PC-3 (cell line): ENCODE measurements around the gene MSI2. TPM values are rescaled to one million over a fixed set of nuclear protein-coding genes. Genes with fewer than 3 reads are reported as not detected.

Source experiments
- ATAC-seq: fragments of 200-7000 bp; cut with Tn5 transposase; 2 replicates; pipeline ENCODE4 v1.9.1; 2020; ENCODE audit warnings: mild to moderate bottlenecking, moderate library complexity
- BruUV-seq: library from RNA; stranded (reverse); fragments of 400-500 nt; replicated peaks from 2 replicates; lab custom pipeline; 2021; lab: Mats Ljungman, UMichigan
- CTCF ChIA-PET: fragments of 300-600 bp; sonication (Branson Sonifier 250); formaldehyde crosslinking; loops from one replicate; lab custom pipeline; 2022; ENCODE audit warnings: antibody characterized with exemption; lab: Charles Lee
- POLR2A ChIA-PET: fragments of 300-600 bp; sonication (Branson Sonifier 250); formaldehyde crosslinking; loops from one replicate; lab custom pipeline; 2022; ENCODE audit warnings: antibody characterized with exemption; ENCODE audit not compliant: unreplicated experiment; lab: Charles Lee
- DNase-seq: peaks from one replicate; pipeline ENCODE4 v3.0.0-alpha.2; 2015
- H2AFZ ChIP-seq: fragments of 300-600 bp; sonication (generic); 2 replicates; pipeline ENCODE4 v1.6.0; 2016; ENCODE audit warnings: antibody characterized with exemption, low read length
- H3F3A ChIP-seq: fragments of 300-600 bp; sonication (generic); one replicate; pipeline ENCODE4 v1.6.0; 2017; ENCODE audit warnings: antibody characterized with exemption, low read length, control low read depth, mild to moderate bottlenecking; ENCODE audit not compliant: unreplicated experiment
- H3K27ac ChIP-seq: fragments of 300-600 bp; sonication (generic); 2 replicates; pipeline ENCODE4 v1.5.1; 2016; ENCODE audit warnings: mild to moderate bottlenecking, low read length
- H3K27me3 ChIP-seq: fragments of 300-600 bp; sonication (generic); 2 replicates; pipeline ENCODE4 v1.6.1; 2016; ENCODE audit warnings: low read length, mixed read lengths
- H3K36me3 ChIP-seq: fragments of 300-600 bp; sonication (generic); 2 replicates; pipeline ENCODE4 v1.6.1; 2016; ENCODE audit warnings: low read depth, mixed run types, low read length, mixed read lengths
- H3K4me1 ChIP-seq: fragments of 300-600 bp; sonication (generic); 2 replicates; pipeline ENCODE4 v1.5.1; 2016; ENCODE audit warnings: low read length; ENCODE audit not compliant: insufficient read depth
- H3K4me2 ChIP-seq: fragments of 300-600 bp; sonication (generic); 2 replicates; pipeline ENCODE4 v1.6.0; 2016; ENCODE audit warnings: low read length
- H3K4me3 ChIP-seq: fragments of 300-600 bp; sonication (generic); 2 replicates; pipeline ENCODE4 v1.5.1; 2016; ENCODE audit warnings: mild to moderate bottlenecking, low read length, mixed read lengths
- H3K79me2 ChIP-seq: fragments of 300-600 bp; sonication (generic); 2 replicates; pipeline ENCODE4 v1.6.1; 2017; ENCODE audit warnings: low read length, mixed read lengths
- H3K9ac ChIP-seq: fragments of 300-600 bp; sonication (generic); 2 replicates; pipeline ENCODE4 v1.6.0; 2016; ENCODE audit warnings: mild to moderate bottlenecking, low read length
- H3K9me2 ChIP-seq: fragments of 300-600 bp; sonication (generic); replicated peaks from 2 replicates; pipeline ENCODE4 v1.6.1; 2016; ENCODE audit warnings: mixed run types, low read length, mixed read lengths
- H3K9me3 ChIP-seq: fragments of 300-600 bp; sonication (generic); 2 replicates; pipeline ENCODE4 v1.6.1; 2016; ENCODE audit warnings: low read length, mixed read lengths
- H4K20me1 ChIP-seq: fragments of 300-600 bp; sonication (generic); 2 replicates; pipeline ENCODE4 v1.6.1; 2016; ENCODE audit warnings: low read length, mixed read lengths
- EZH2 ChIP-seq: fragments of 300-600 bp; sonication (generic); IDR thresholded peaks from one replicate; pipeline ENCODE4 v1.6.1; 2017; ENCODE audit warnings: antibody characterized with exemption, mild to moderate bottlenecking, low read length; ENCODE audit not compliant: unreplicated experiment
- EZH2phosphoT487 ChIP-seq: fragments of 300-600 bp; sonication (generic); IDR thresholded peaks from 2 replicates; pipeline ENCODE4 v1.6.1; 2018; ENCODE audit warnings: mild to moderate bottlenecking, antibody characterized with exemption, low read length, borderline replicate concordance
- intact Hi-C: fragments of 100-400 bp; cut with micrococcal nuclease; formaldehyde crosslinking; loops from 2 replicates; pipeline ENCODE4 v1.9.0; 2023
- total RNA-seq: library from RNA; depleted of rRNA; stranded (reverse); fragments of >200 nt; gene quantifications from 2 replicates; pipeline ENCODE4 v1.2.3, GENCODE V29; 2014
- TF ChIP-seq, protein P1 (sequence below): fragments of 300-600 bp; sonication (generic); conservative IDR thresholded peaks from 2 replicates; pipeline ENCODE4 v1.5.1; 2017; ENCODE audit warnings: antibody characterized with exemption, low read depth, mild to moderate bottlenecking, low read length

The MSI2 gene
- total RNA-seq, 1 experiment from 2014 or later = 54.7 TPM

DNA sequence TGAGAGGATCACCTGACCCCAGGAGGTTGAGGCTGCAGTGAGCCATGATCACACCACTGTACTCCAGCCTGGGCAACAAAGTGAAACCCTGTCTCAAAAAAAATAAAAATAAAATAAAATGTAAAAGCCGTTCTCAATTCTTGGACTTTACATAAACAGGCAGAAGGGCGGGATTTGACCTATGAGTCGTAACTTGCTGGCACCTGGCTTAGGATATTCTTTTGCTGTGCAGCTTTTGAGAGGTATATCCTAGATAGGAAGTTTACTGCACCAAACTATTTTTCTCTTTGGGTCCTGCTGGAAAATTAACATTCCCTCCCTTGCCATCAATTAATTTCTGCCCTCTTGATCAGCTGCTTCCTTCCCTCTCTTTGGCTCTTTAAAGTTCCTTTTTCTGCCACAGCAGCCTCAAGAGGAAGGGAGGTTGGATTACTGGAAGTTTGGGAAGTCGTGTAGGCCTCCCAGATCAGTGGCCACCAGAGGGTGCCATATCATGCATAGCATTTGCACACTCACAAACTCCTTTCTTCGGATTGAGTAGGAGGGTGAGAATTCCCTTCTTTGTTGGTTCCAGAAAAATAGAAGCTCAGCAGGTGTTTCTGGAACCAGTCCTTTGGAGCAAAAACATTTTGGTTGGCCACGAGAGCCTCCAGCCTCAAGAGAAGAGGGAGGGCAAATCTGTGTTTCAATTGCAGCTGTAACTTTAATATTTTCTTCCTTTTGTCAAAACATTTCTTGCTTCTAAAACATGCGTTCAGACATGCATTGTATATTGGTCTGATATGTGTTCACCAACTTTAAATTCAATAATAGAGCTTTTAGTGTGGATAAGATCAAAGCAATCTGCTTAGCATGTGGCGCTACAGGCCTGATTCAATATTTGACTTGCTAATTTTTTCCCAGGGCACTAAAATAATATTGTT lies 341.5 kb downstream of the MSI2 start:
- Histone ChIP-seq H4K20me1 (no peaks in the 10 kb centered on the region), H3K4me1 (peaks cover 6% of the 10 kb centered on the region), H3K4me3 (no peak overlapping the region), H3K9ac (no peak overlapping the region), H2AFZ (no peak overlapping the region; the same call in 1 of the 2 replicates), H3K79me2 (no peaks in the 10 kb centered on the region), H3K9me3 (no peaks in the 10 kb centered on the region), H3K36me3 (no peaks in the 10 kb centered on the region), H3F3A (no peaks in the 10 kb centered on the region), H3K27me3 (no peaks in the 10 kb centered on the region), H3K9me2 (no peaks in the 10 kb centered on the region), H3K27ac (peak overlapping the region; percentile 38; the same call in 1 of the 2 replicates), H3K4me2 (peak overlapping the region; percentile 35; the same call in 1 of the 2 replicates)
- TSS peak; percentile 17 for BruUV-seq
- DNase-seq (peak; percentile 85), ATAC-seq (peak; percentile 90)
- intact Hi-C loops = loop anchor here (1.0 to 2.0 kb wide), 6 partner anchors 65 to 467 kb away; no protein-coding TSS in a partner anchor
- POLR2A ChIA-PET = interaction anchor here (0.6 kb wide), 1 partner anchor 1825 kb away, joined by 9 read pairs; no protein-coding TSS in a partner anchor
- TF ChIP-seq EZH2 = no peak
- TF ChIP-seq, protein P1, sequence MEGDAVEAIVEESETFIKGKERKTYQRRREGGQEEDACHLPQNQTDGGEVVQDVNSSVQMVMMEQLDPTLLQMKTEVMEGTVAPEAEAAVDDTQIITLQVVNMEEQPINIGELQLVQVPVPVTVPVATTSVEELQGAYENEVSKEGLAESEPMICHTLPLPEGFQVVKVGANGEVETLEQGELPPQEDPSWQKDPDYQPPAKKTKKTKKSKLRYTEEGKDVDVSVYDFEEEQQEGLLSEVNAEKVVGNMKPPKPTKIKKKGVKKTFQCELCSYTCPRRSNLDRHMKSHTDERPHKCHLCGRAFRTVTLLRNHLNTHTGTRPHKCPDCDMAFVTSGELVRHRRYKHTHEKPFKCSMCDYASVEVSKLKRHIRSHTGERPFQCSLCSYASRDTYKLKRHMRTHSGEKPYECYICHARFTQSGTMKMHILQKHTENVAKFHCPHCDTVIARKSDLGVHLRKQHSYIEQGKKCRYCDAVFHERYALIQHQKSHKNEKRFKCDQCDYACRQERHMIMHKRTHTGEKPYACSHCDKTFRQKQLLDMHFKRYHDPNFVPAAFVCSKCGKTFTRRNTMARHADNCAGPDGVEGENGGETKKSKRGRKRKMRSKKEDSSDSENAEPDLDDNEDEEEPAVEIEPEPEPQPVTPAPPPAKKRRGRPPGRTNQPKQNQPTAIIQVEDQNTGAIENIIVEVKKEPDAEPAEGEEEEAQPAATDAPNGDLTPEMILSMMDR = peak; percentile 98
- CTCF ChIA-PET = interaction anchor here (0.6 to 1.9 kb wide), 12 partner anchors 8 to 355 kb away, joined by 3 to 33 read pairs (median 4); no protein-coding TSS in a partner anchor

DNA sequence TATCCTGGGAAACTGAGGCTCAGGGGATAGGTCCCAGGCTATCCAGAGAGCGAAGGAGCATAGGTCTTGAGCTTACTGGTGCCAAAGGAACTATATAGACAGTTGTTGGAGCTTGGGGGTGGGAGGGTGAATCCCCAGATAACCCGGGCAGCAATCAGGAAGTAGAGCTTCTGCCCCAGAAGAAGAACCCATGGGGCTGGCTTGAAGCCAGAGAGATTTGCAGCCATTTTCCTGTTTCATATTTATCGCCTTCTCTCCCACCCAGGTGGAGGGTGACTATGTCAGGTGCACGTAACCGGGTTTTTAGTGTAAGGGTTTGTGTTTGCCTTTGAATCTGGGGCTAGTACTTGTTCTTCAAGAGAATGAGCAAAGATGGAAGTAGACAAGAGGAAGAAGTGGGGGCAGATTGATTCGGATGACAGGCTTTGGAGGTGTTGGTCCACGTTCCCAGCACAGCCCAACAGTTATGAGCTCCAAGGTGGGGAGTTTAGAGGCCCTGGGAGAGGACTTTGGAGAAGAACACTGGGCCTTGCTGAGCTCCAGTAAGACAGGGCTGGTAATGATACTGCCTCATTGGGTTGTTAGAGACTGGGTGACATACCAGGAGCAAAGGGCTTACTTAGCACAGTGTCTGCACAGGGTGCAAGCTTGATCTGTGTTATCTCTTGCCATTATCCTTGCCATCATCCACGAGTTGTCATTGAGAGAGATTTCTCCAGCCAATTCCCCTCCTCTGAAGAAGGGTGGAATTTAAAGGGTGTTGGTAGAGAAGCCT lies 343.1 kb downstream of the MSI2 start:
- peaks cover 11% of the 10 kb centered on the region for H3K4me1 ChIP-seq
- H3K9ac ChIP-seq = no peak overlapping the region
- H3K4me2 ChIP-seq = no peak overlapping the region
- H3K9me3 ChIP-seq = no peaks in the 10 kb centered on the region
- H4K20me1 ChIP-seq = no peaks in the 10 kb centered on the region
- H3K4me3 ChIP-seq = no peak overlapping the region
- POLR2A ChIA-PET = no interaction called here
- H3K9me2 ChIP-seq = no peaks in the 10 kb centered on the region
- H3K27ac ChIP-seq = no peak overlapping the region
- intact Hi-C loops = loop anchor here (10.0 kb wide), 1 partner anchor 585 kb away; no protein-coding TSS in a partner anchor
- TF ChIP-seq, protein P1 = no peak
- TF ChIP-seq EZH2 = no peak
- no peak for TF ChIP-seq EZH2phosphoT487
- no peaks in the 10 kb centered on the region for H3K27me3 ChIP-seq
- no peaks in the 10 kb centered on the region for H3K79me2 ChIP-seq
- ATAC-seq = no peak
- H3K36me3 ChIP-seq = no peaks in the 10 kb centered on the region
- CTCF ChIA-PET = no interaction called here
- H3F3A ChIP-seq = no peaks in the 10 kb centered on the region
- BruUV-seq = no TSS peak
- H2AFZ ChIP-seq = no peak overlapping the region
- DNase-seq = no peak
